Cerebellar cortex (tissue), 1 donor: ENCODE measurements around the gene ZFP2.

Source experiments
- DNase-seq: peaks from one replicate; pipeline ENCODE4 v3.0.0-alpha.2; 2015; ENCODE audit warnings: low spot score

Gene ZFP2

GRCh38 chr5:178981381-178981780 lies 85.7 kb downstream of the ZFP2 start:
- no peak for DNase-seq
